ENCODE results near the gene THADA.

Gene THADA

DNA sequence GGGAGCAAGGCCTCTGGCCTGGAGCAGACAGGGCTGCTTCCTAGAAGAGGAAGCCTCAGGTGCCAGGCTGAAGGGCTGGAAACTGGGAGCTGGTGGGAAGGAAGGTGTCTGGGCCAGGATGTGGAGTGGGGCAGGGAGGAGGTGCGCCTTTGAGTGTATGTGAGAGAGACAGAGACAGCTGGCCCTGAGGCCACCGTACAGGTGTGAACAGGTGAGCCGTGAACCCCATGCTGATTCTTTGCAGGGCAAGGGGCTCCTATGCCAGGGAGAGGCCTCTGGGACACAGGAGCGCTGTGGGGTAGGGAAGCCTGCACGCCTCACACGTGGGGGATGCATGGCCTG, 385.7 kb downstream of the THADA start:
- Mint-ChIP-seq H3K9me3 (no peaks in the 10 kb centered on the region), H3K36me3 (peaks cover 3% of the 10 kb centered on the region in 2 donors), H3K4me3 (no peak overlapping the region), H3K4me1 (peaks cover 31 to 51% of the 10 kb centered on the region in 2 donors), H3K27me3 (no peaks in the 10 kb centered on the region), H3K27ac (no peak overlapping the region)
- DNase-seq (no peak), ATAC-seq (replicated peaks) (no peak)

GRCh38 chr2:43209204-43209717, 386.6 kb downstream of the THADA start:
- DNase-seq (no peak), ATAC-seq (replicated peaks) (no peak)
- H3K4me3 Mint-ChIP-seq = no peak overlapping the region
- H3K27ac Mint-ChIP-seq = no peak overlapping the region
- H3K9me3 Mint-ChIP-seq = no peaks in the 10 kb centered on the region
- no peaks in the 10 kb centered on the region for H3K27me3 Mint-ChIP-seq
- H3K36me3 Mint-ChIP-seq = peaks cover 3% of the 10 kb centered on the region in 2 donors
- H3K4me1 Mint-ChIP-seq = peaks cover 31 to 51% of the 10 kb centered on the region in 2 donors

- peaks cover 3% of the 10 kb centered on the region in 2 donors for H3K36me3 Mint-ChIP-seq
- H3K27ac Mint-ChIP-seq = peak overlapping the region; percentile 26
- H3K27me3 Mint-ChIP-seq = no peaks in the 10 kb centered on the region
- no peaks in the 10 kb centered on the region for H3K9me3 Mint-ChIP-seq
- no peak for DNase-seq
- H3K4me1 Mint-ChIP-seq = peaks cover 31 to 50% of the 10 kb centered on the region in 2 donors
- H3K4me3 Mint-ChIP-seq = no peak overlapping the region
- no peak for ATAC-seq (replicated peaks)
Measured at GRCh38 chr2:43207553-43208300, 388.1 kb downstream of the THADA start.

- H3K36me3 Mint-ChIP-seq = peaks cover 0 to 3% of the 10 kb centered on the region in 2 donors
- no peaks in the 10 kb centered on the region for H3K9me3 Mint-ChIP-seq
- no peak overlapping the region for H3K4me3 Mint-ChIP-seq
- H3K27me3 Mint-ChIP-seq = no peaks in the 10 kb centered on the region
- H3K4me1 Mint-ChIP-seq = peaks cover 29 to 50% of the 10 kb centered on the region in 2 donors
- no peak overlapping the region for H3K27ac Mint-ChIP-seq
- ATAC-seq (replicated peaks) = no peak
- DNase-seq = no peak
Measured at GRCh38 chr2:43206602-43207001, 389.2 kb downstream of the THADA start.

GRCh38 chr2:43203373-43203772, 392.5 kb downstream of the THADA start:
- ATAC-seq (replicated peaks) = no peak
- H3K9me3 Mint-ChIP-seq = no peaks in the 10 kb centered on the region
- H3K36me3 Mint-ChIP-seq = peaks cover 0 to 3% of the 10 kb centered on the region in 2 donors
- peaks cover 20 to 52% of the 10 kb centered on the region in 2 donors for H3K4me1 Mint-ChIP-seq
- no peak overlapping the region for H3K4me3 Mint-ChIP-seq
- H3K27me3 Mint-ChIP-seq = no peaks in the 10 kb centered on the region
- DNase-seq = no peak
- H3K27ac Mint-ChIP-seq = no peak overlapping the region

DNA sequence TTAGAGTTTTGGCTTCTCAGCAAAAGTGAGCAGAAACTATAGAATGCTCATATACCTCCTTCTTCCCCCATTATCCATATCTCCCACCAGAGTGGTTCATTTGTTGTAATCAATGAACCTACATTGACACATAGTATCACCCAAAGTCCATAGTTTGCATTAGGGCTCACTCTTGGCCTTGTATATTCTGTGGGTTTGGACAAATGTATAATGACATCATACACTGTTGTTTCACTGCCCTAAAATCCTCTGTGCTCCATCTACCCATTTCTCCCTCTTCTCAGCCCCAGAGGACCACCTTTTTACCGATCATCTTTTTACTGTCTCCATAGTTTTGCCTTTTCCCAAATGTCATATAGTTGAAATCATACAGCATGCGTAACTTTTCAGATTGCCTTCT, 393.5 kb downstream of the THADA start:
- Mint-ChIP-seq H3K4me3 (no peak overlapping the region), H3K9me3 (no peaks in the 10 kb centered on the region), H3K36me3 (peaks cover 0 to 3% of the 10 kb centered on the region in 2 donors), H3K27ac (no peak overlapping the region), H3K4me1 (peaks cover 17 to 49% of the 10 kb centered on the region in 2 donors), H3K27me3 (no peaks in the 10 kb centered on the region)
- ATAC-seq (replicated peaks) = no peak
- DNase-seq = no peak

GRCh38 chr2:43201497-43201896, 394.3 kb downstream of the THADA start:
- peaks cover 1 to 5% of the 10 kb centered on the region in 2 donors for H3K36me3 Mint-ChIP-seq
- peaks cover 0 to 2% of the 10 kb centered on the region in 2 donors for H3K9me3 Mint-ChIP-seq
- no peak for ATAC-seq (replicated peaks)
- peaks cover 24 to 51% of the 10 kb centered on the region in 2 donors for H3K4me1 Mint-ChIP-seq
- no peak overlapping the region for H3K4me3 Mint-ChIP-seq
- no peaks in the 10 kb centered on the region for H3K27me3 Mint-ChIP-seq
- no peak for DNase-seq
- H3K27ac Mint-ChIP-seq = no peak overlapping the region

- H3K27me3 Mint-ChIP-seq = no peaks in the 10 kb centered on the region
- H3K4me1 Mint-ChIP-seq = peaks cover 23 to 49% of the 10 kb centered on the region in 2 donors
- DNase-seq (no peak), ATAC-seq (replicated peaks) (no peak)
- H3K27ac Mint-ChIP-seq = no peak overlapping the region
- peaks cover 0 to 3% of the 10 kb centered on the region in 2 donors for H3K9me3 Mint-ChIP-seq
- no peak overlapping the region for H3K4me3 Mint-ChIP-seq
- peaks cover 2 to 3% of the 10 kb centered on the region in 2 donors for H3K36me3 Mint-ChIP-seq
Measured at GRCh38 chr2:43201016-43201415, 394.8 kb downstream of the THADA start.

DNA sequence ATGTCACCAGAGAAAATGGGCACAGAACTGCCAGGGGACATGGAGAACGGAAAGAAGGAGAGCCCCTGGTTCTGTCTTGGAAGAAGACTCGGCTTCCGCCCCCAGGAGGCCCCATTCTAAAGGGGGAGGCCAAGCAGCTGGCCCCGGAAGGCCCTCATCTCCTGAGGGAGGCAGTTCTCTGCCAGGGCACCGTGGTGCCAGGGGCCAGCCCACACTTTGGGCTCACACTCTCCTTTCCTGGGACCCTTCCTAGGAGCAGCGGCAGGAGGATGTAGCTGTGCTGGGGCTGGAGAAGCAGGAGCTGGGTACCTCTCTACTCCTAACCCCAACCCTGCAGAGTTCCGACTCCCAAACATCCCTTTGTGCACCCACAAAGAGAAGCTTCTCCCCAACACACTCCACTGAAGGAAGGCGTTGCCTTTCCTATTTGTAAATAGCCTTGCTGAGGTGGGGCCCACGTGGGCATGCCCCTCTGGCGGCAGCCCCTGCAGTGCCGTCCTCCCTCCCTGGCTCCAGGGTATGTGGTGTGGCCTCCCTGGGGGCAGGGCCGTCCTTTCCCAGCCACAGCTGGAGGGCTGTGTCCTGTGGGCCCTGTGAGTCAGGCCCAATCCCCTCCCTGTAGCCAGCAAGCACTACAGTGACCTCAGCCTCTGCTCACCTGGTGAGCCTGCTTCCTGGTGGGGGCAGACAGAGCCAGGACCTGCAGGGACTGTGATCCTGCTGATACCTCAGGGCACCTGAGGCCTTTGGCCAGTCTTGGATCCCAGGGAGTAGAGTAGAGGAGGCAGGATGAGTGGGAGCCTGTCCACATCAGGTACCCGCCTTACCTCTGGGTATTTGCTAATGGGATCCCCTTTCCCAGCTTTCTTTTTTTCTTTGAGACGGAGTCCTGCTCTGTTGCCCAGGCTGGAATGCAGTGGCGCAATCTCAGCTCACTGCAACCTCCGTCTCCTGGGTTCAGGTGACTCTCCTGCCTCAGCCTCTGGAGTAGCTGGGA, 396.0 kb downstream of the THADA start:
- ATAC-seq (replicated peaks) (no peak), DNase-seq (no peak)
- Mint-ChIP-seq H3K4me1 (peaks cover 25 to 47% of the 10 kb centered on the region in 2 donors), H3K4me3 (no peak overlapping the region), H3K9me3 (peaks cover 0 to 3% of the 10 kb centered on the region in 2 donors), H3K27me3 (no peaks in the 10 kb centered on the region), H3K36me3 (peaks cover 2 to 3% of the 10 kb centered on the region in 2 donors), H3K27ac (no peak overlapping the region)

- Mint-ChIP-seq H3K27ac (no peak overlapping the region), H3K36me3 (peaks cover 2 to 3% of the 10 kb centered on the region in 2 donors), H3K4me1 (peaks cover 36 to 57% of the 10 kb centered on the region in 2 donors), H3K9me3 (peaks cover 0 to 3% of the 10 kb centered on the region in 2 donors), H3K4me3 (no peak overlapping the region), H3K27me3 (no peaks in the 10 kb centered on the region)
- no peak for ATAC-seq (replicated peaks)
- no peak for DNase-seq
Measured at GRCh38 chr2:43198263-43198662, 397.6 kb downstream of the THADA start.

DNA sequence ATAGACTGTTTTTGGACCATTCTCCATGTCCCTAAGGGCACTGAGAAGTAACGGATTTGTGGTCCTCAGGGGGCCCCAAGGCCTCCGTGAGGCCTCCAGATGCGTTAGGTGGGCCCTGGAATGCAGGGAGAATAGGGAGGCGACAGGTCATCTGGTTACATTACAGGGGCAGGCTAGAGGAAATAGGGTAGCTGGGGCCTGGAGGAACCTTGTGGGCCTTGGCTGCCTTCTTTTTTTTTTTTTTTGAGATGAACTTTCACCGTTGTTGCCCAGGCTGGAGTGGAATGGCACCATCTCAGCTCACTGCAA, 398.3 kb downstream of the THADA start:
- ATAC-seq (replicated peaks) (no peak), DNase-seq (no peak)
- peak overlapping the region in 1 of 2 donors; percentile 41 for H3K4me3 Mint-ChIP-seq
- H3K9me3 Mint-ChIP-seq = peaks cover 0 to 3% of the 10 kb centered on the region in 2 donors
- no peaks in the 10 kb centered on the region for H3K27me3 Mint-ChIP-seq
- H3K36me3 Mint-ChIP-seq = peaks cover 2 to 3% of the 10 kb centered on the region in 2 donors
- peak overlapping the region; percentile 79 for H3K27ac Mint-ChIP-seq
- H3K4me1 Mint-ChIP-seq = peaks cover 41 to 62% of the 10 kb centered on the region in 2 donors

DNA sequence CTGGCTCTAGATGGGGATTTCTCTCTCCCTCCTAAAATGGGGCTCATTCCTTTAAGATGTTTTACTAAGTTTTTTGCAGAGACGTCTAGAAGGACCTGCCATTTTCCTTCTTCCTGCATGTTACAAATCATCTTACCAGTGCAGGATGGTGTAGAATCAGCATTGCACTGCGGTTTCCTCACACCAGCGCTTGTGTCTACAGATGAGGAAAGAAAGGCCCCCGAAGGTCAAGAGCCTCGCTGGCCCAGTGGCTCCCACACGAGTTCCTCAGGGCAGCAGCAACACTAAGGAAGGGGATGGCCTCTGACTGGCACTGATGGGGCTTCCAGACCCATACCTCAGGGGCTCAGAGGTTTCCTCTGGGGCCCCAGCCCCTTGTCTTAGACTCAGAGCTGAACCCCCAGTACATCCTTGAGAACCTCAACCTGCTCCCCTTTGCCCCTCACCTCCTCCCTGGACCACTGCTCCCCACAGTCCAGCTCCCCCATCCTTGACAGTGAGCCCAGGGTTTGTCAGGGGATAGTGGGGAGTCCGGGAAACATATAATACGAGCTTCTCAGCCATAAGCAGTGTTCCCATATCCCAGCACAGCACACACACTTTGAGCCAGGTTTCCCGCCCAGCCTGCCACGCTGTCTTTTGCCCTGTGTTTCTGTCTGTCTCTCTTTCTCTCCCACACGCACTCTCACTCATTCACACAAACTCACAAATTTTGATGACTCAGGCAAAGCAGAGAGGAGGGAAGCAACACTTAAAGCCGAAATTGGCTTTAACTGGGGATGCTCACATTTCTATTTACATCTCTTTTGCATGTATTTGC, 398.9 kb downstream of the THADA start:
- H3K4me1 Mint-ChIP-seq = peaks cover 38 to 59% of the 10 kb centered on the region in 2 donors
- H3K27me3 Mint-ChIP-seq = no peaks in the 10 kb centered on the region
- ATAC-seq (replicated peaks) (no peak), DNase-seq (no peak)
- H3K36me3 Mint-ChIP-seq = peaks cover 2 to 3% of the 10 kb centered on the region in 2 donors
- H3K27ac Mint-ChIP-seq = peak overlapping the region; percentile 93
- peak overlapping the region; percentile 41 to 75 for H3K4me3 Mint-ChIP-seq
- H3K9me3 Mint-ChIP-seq = peaks cover 0 to 3% of the 10 kb centered on the region in 2 donors

GRCh38 chr2:43194121-43194869, 401.5 kb downstream of the THADA start:
- DNase-seq = peak; percentile 46
- Mint-ChIP-seq H3K4me1 (peaks cover 39 to 55% of the 10 kb centered on the region in 2 donors), H3K27me3 (no peaks in the 10 kb centered on the region), H3K36me3 (peaks cover 2 to 3% of the 10 kb centered on the region in 2 donors), H3K27ac (peak overlapping the region; percentile 60), H3K9me3 (peaks cover 0 to 3% of the 10 kb centered on the region in 2 donors), H3K4me3 (peak overlapping the region; percentile 7 to 53)
- peak; percentile 35 to 45 for ATAC-seq (replicated peaks)
